HepG2 (cell line): ENCODE measurements around the gene RIN3. TPM values are rescaled to one million over a fixed set of nuclear protein-coding genes. Genes with fewer than 3 reads are reported as not detected.

Experiments used
- CREB1 ChIP-seq, 2 experiments: fragments of 450-650 bp in 1 of 2; IDR thresholded peaks; 2 replicates each; pipeline ENCODE4 v1.6.1; 2016 to 2017; ENCODE audit warnings: control low read depth in 1 of 2, mild to moderate bottlenecking in 1 of 2, missing compliant biosample characterization in 1 of 2, missing genetic modification characterization in 1 of 2
- DNMT3B ChIP-seq: conservative IDR thresholded peaks from 2 replicates; pipeline ENCODE4 v1.6.1; 2016; ENCODE audit warnings: missing biosample characterization, control low read depth
- HES4 ChIP-seq: sonication (generic); formaldehyde crosslinking; IDR thresholded peaks from 2 replicates; pipeline ENCODE4 v1.9.0; 2021; ENCODE audit warnings: mild to moderate bottlenecking, missing genetic modification reagents, borderline replicate concordance
- KDM1A ChIP-seq: IDR thresholded peaks from 2 replicates; pipeline ENCODE4 v1.6.1; 2016; ENCODE audit warnings: missing compliant biosample characterization
- KLF13 ChIP-seq: sonication (generic); formaldehyde crosslinking; IDR thresholded peaks from 2 replicates; pipeline ENCODE4 v1.4.0; 2020; ENCODE audit warnings: mild to moderate bottlenecking, missing genetic modification reagents
- KMT2B ChIP-seq: IDR thresholded peaks from 2 replicates; pipeline ENCODE4 v1.6.1; 2016; ENCODE audit warnings: missing genetic modification reagents, missing compliant biosample characterization
- MXD4 ChIP-seq: IDR thresholded peaks from 2 replicates; pipeline ENCODE4 v1.6.1; 2016; ENCODE audit warnings: mild to moderate bottlenecking, missing biosample characterization, missing genetic modification reagents
- NCOR1 ChIP-seq: fragments of 200-600 bp; sonication (generic); IDR thresholded peaks from 2 replicates; pipeline ENCODE4 v1.7.0; 2017; ENCODE audit warnings: antibody characterized with exemption, low read length, borderline replicate concordance
- NR1H2 ChIP-seq: sonication (generic); formaldehyde crosslinking; IDR thresholded peaks from 2 replicates; pipeline ENCODE4 v1.8.1; 2022; ENCODE audit warnings: low read depth, missing genetic modification reagents, borderline replicate concordance
- SIX1 ChIP-seq: sonication (generic); formaldehyde crosslinking; IDR thresholded peaks from 2 replicates; pipeline ENCODE4 v1.4.0; 2020; ENCODE audit warnings: missing genetic modification reagents, borderline replicate concordance
- SMAD9 ChIP-seq: sonication (generic); formaldehyde crosslinking; IDR thresholded peaks from 2 replicates; pipeline ENCODE4 v1.5.1; 2020; ENCODE audit warnings: mild to moderate bottlenecking, missing genetic modification reagents
- SOX5 ChIP-seq: IDR thresholded peaks from 2 replicates; pipeline ENCODE4 v1.6.1; 2016; ENCODE audit warnings: borderline replicate concordance
- TBX2 ChIP-seq: sonication (generic); formaldehyde crosslinking; IDR thresholded peaks from 2 replicates; pipeline ENCODE4 v1.5.0; 2020; ENCODE audit warnings: missing genetic modification reagents, mild to moderate bottlenecking, borderline replicate concordance
- TOE1 ChIP-seq: sonication (generic); formaldehyde crosslinking; IDR thresholded peaks from 2 replicates; pipeline ENCODE4 v1.4.0; 2020; ENCODE audit warnings: mild to moderate bottlenecking, missing genetic modification reagents
- ZBTB7A ChIP-seq: sonication (generic); formaldehyde crosslinking; IDR thresholded peaks from 2 replicates; pipeline ENCODE4 v1.8.0; 2022; ENCODE audit warnings: mild to moderate bottlenecking, missing genetic modification reagents
- ZFP1 ChIP-seq: IDR thresholded peaks from 2 replicates; pipeline ENCODE4 v1.6.1; 2016
- ZNF549 ChIP-seq: sonication (generic); formaldehyde crosslinking; IDR thresholded peaks from 2 replicates; pipeline ENCODE4 v1.5.0; 2020; ENCODE audit warnings: missing genetic modification reagents
- ZNF703 ChIP-seq: sonication (generic); formaldehyde crosslinking; IDR thresholded peaks from 2 replicates; pipeline ENCODE4 v1.5.1; 2020; ENCODE audit warnings: missing genetic modification reagents, mild to moderate bottlenecking, moderate library complexity, borderline replicate concordance
- ZNF792 ChIP-seq: IDR thresholded peaks from 2 replicates; pipeline ENCODE4 v1.6.1; 2016
- ZNF891 ChIP-seq: sonication (generic); formaldehyde crosslinking; IDR thresholded peaks from 2 replicates; pipeline ENCODE4 v1.5.0; 2020; ENCODE audit warnings: mild to moderate bottlenecking, missing genetic modification reagents
- ZZZ3 ChIP-seq: sonication (generic); formaldehyde crosslinking; IDR thresholded peaks from 2 replicates; pipeline ENCODE4 v1.4.0; 2020; ENCODE audit warnings: missing genetic modification reagents, mild to moderate bottlenecking, borderline replicate concordance
- polyA plus RNA-seq, 8 experiments: library from polyadenylated mRNA; depleted of rRNA in 3 of 8; stranded (reverse) in 7 of 8; unstranded in 1 of 8; fragments of >200 nt; fragmentation: Illumina TruSeq in 4 of 8; extraction: Trizol in 4 of 8; gene quantifications; 2 replicates each; pipeline versions ENCODE4 v1.2.1 to v1.2.3, GENCODE V29; 2011 to 2016; ENCODE audit warnings: low read depth in 4 of 8, missing spikeins in 1 of 8, mixed read lengths in 1 of 8; ENCODE audit not compliant: insufficient read depth in 1 of 8
- total RNA-seq, 5 experiments: library from RNA; depleted of rRNA; stranded (reverse); fragments of >200 nt; fragmentation: Illumina TruSeq; extraction: Trizol; gene quantifications; 2 replicates each; pipeline ENCODE4 v1.2.3, GENCODE V29; 2016; ENCODE audit warnings: low read depth in 1 of 5
- TF ChIP-seq, protein P1 (sequence below): sonication (generic); formaldehyde crosslinking; IDR thresholded peaks from 2 replicates; pipeline ENCODE4 v1.4.0; 2020; ENCODE audit warnings: missing genetic modification reagents
- TF ChIP-seq, protein P2 (sequence below): sonication (generic); formaldehyde crosslinking; IDR thresholded peaks from 2 replicates; pipeline ENCODE4 v1.8.0; 2022; ENCODE audit warnings: mild to moderate bottlenecking, missing genetic modification reagents, moderate library complexity

The RIN3 gene
- total and polyA plus RNA-seq, 2 of the 13 experiments (the other 11 are each of a cell fraction or from before 2014, with no cell fraction given): 2.3 to 3.6 TPM

DNA sequence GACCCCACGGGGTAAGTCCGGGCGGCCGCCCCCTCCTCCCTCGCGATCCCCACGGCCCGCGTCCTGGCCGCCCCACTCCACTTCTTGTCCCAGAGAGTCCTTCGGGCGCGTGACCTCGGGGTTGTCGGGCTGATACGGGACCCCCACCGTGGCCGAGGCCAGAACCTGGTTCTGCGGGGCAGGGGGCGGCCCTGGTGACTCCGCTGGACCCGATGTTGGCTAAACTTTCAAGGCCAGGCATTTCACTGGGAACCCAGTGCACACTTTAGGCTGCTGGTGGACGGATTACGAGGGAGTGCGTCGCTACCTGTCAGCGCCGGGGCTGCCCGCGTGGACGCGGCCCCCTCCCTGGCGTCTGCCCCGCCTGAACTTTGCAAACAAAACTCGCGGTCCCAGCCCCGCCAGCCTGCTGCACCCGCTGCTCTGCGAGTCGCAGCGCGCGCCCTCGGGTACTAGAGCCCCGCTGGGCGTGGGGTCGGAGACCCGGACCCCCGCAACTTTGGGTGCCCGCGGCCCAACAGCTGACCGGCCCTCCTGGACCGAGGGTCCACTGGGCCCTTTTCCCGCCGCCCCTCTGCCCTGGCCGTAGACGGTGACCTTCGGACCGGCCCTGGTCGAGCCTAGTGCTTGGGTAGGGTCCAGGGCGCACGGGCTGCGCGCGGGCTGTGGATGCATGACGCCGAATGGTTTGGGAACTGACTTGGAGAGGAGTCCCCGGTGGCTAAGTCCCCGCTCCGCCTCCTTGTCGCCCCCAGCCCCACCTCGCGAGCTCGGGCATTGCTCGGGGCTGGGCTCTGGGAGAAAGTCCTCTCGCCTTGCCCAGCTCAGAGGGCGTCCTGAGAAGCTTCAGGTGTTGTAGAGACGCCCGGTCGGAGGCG, 624 bp downstream of the RIN3 start (continued):
- TF ChIP-seq, protein P1, sequence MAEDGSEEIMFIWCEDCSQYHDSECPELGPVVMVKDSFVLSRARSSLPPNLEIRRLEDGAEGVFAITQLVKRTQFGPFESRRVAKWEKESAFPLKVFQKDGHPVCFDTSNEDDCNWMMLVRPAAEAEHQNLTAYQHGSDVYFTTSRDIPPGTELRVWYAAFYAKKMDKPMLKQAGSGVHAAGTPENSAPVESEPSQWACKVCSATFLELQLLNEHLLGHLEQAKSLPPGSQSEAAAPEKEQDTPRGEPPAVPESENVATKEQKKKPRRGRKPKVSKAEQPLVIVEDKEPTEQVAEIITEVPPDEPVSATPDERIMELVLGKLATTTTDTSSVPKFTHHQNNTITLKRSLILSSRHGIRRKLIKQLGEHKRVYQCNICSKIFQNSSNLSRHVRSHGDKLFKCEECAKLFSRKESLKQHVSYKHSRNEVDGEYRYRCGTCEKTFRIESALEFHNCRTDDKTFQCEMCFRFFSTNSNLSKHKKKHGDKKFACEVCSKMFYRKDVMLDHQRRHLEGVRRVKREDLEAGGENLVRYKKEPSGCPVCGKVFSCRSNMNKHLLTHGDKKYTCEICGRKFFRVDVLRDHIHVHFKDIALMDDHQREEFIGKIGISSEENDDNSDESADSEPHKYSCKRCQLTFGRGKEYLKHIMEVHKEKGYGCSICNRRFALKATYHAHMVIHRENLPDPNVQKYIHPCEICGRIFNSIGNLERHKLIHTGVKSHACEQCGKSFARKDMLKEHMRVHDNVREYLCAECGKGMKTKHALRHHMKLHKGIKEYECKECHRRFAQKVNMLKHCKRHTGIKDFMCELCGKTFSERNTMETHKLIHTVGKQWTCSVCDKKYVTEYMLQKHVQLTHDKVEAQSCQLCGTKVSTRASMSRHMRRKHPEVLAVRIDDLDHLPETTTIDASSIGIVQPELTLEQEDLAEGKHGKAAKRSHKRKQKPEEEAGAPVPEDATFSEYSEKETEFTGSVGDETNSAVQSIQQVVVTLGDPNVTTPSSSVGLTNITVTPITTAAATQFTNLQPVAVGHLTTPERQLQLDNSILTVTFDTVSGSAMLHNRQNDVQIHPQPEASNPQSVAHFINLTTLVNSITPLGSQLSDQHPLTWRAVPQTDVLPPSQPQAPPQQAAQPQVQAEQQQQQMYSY: 0 out of 2 replicates have a peak, but pooled peaks have one; percentile 47
- 0 out of 2 replicates have a peak, but pooled peaks have one; percentile 29 for TF ChIP-seq SMAD9 (CRISPR knock-in tag)
- TF ChIP-seq NCOR1: peak; percentile 74
- TF ChIP-seq ZNF792 (CRISPR knock-in tag): 0 out of 2 replicates have a peak, but pooled peaks have one; percentile 36
- TF ChIP-seq TBX2: peak; percentile 70; the same call in 1 of the 2 replicates
- 0 out of 2 replicates have a peak, but pooled peaks have one; percentile 33 for TF ChIP-seq NR1H2 (CRISPR knock-in tag)
- no peak for TF ChIP-seq TOE1 (CRISPR knock-in tag)
- peak; percentile 77; the same call in 1 of the 2 replicates for TF ChIP-seq ZNF703 (CRISPR knock-in tag)
- TF ChIP-seq MXD4 (CRISPR knock-in tag): peak; percentile 41; the same call in 1 of the 2 replicates
- TF ChIP-seq HES4 (CRISPR knock-in tag): peak; percentile 33; the same call in 1 of the 2 replicates
- peak; percentile 86 for TF ChIP-seq ZBTB7A (CRISPR knock-in tag)
- 0 out of 2 replicates have a peak, but pooled peaks have one; percentile 41 for TF ChIP-seq ZNF891 (CRISPR knock-in tag)
- 0 out of 2 replicates have a peak, but pooled peaks have one; percentile 33 for TF ChIP-seq KDM1A (CRISPR knock-in tag)
- TF ChIP-seq DNMT3B (CRISPR knock-in tag): no peak
- TF ChIP-seq, protein P2, sequence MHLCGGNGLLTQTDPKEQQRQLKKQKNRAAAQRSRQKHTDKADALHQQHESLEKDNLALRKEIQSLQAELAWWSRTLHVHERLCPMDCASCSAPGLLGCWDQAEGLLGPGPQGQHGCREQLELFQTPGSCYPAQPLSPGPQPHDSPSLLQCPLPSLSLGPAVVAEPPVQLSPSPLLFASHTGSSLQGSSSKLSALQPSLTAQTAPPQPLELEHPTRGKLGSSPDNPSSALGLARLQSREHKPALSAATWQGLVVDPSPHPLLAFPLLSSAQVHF: peak; percentile 77; the same call in 1 of the 2 replicates
- TF ChIP-seq CREB1 (IDR thresholded peaks at IDR 0.05): no peak
- no peak for TF ChIP-seq CREB1 (CRISPR knock-in tag; IDR thresholded peaks at IDR 0.05)
- no peak for TF ChIP-seq SIX1 (CRISPR knock-in tag)
- peak; percentile 93; the same call in 1 of the 2 replicates for TF ChIP-seq ZNF549
- TF ChIP-seq ZZZ3: no peak
- no peak for TF ChIP-seq KLF13 (CRISPR knock-in tag)
- TF ChIP-seq ZFP1 (CRISPR knock-in tag): no peak
- no peak for TF ChIP-seq SOX5 (CRISPR knock-in tag)
- no peak; the same call in 1 of the 2 replicates for TF ChIP-seq KMT2B (CRISPR knock-in tag)
